PC-3 (cell line): ENCODE results near the gene PFKFB3. TPM values are rescaled to one million over a fixed set of nuclear protein-coding genes. Genes with fewer than 3 reads are reported as not detected.

ENCODE experiments used
- ATAC-seq: fragments of 200-7000 bp; cut with Tn5 transposase; 2 replicates; pipeline ENCODE4 v1.9.1; 2020; ENCODE audit warnings: mild to moderate bottlenecking, moderate library complexity
- BruUV-seq: library from RNA; stranded (reverse); fragments of 400-500 nt; replicated peaks from 2 replicates; lab custom pipeline; 2021; lab: Mats Ljungman, UMichigan
- CTCF ChIA-PET: fragments of 300-600 bp; sonication (Branson Sonifier 250); formaldehyde crosslinking; loops from one replicate; lab custom pipeline; 2022; ENCODE audit warnings: antibody characterized with exemption; lab: Charles Lee
- POLR2A ChIA-PET: fragments of 300-600 bp; sonication (Branson Sonifier 250); formaldehyde crosslinking; loops from one replicate; lab custom pipeline; 2022; ENCODE audit warnings: antibody characterized with exemption; ENCODE audit not compliant: unreplicated experiment; lab: Charles Lee
- DNase-seq: peaks from one replicate; pipeline ENCODE4 v3.0.0-alpha.2; 2015
- H2AFZ ChIP-seq: fragments of 300-600 bp; sonication (generic); 2 replicates; pipeline ENCODE4 v1.6.0; 2016; ENCODE audit warnings: antibody characterized with exemption, low read length
- H3F3A ChIP-seq: fragments of 300-600 bp; sonication (generic); one replicate; pipeline ENCODE4 v1.6.0; 2017; ENCODE audit warnings: antibody characterized with exemption, low read length, control low read depth, mild to moderate bottlenecking; ENCODE audit not compliant: unreplicated experiment
- H3K27ac ChIP-seq: fragments of 300-600 bp; sonication (generic); 2 replicates; pipeline ENCODE4 v1.5.1; 2016; ENCODE audit warnings: mild to moderate bottlenecking, low read length
- H3K27me3 ChIP-seq: fragments of 300-600 bp; sonication (generic); 2 replicates; pipeline ENCODE4 v1.6.1; 2016; ENCODE audit warnings: low read length, mixed read lengths
- H3K36me3 ChIP-seq: fragments of 300-600 bp; sonication (generic); 2 replicates; pipeline ENCODE4 v1.6.1; 2016; ENCODE audit warnings: low read depth, mixed run types, low read length, mixed read lengths
- H3K4me1 ChIP-seq: fragments of 300-600 bp; sonication (generic); 2 replicates; pipeline ENCODE4 v1.5.1; 2016; ENCODE audit warnings: low read length; ENCODE audit not compliant: insufficient read depth
- H3K4me2 ChIP-seq: fragments of 300-600 bp; sonication (generic); 2 replicates; pipeline ENCODE4 v1.6.0; 2016; ENCODE audit warnings: low read length
- H3K4me3 ChIP-seq: fragments of 300-600 bp; sonication (generic); 2 replicates; pipeline ENCODE4 v1.5.1; 2016; ENCODE audit warnings: mild to moderate bottlenecking, low read length, mixed read lengths
- H3K79me2 ChIP-seq: fragments of 300-600 bp; sonication (generic); 2 replicates; pipeline ENCODE4 v1.6.1; 2017; ENCODE audit warnings: low read length, mixed read lengths
- H3K9ac ChIP-seq: fragments of 300-600 bp; sonication (generic); 2 replicates; pipeline ENCODE4 v1.6.0; 2016; ENCODE audit warnings: mild to moderate bottlenecking, low read length
- H3K9me2 ChIP-seq: fragments of 300-600 bp; sonication (generic); replicated peaks from 2 replicates; pipeline ENCODE4 v1.6.1; 2016; ENCODE audit warnings: mixed run types, low read length, mixed read lengths
- H3K9me3 ChIP-seq: fragments of 300-600 bp; sonication (generic); 2 replicates; pipeline ENCODE4 v1.6.1; 2016; ENCODE audit warnings: low read length, mixed read lengths
- H4K20me1 ChIP-seq: fragments of 300-600 bp; sonication (generic); 2 replicates; pipeline ENCODE4 v1.6.1; 2016; ENCODE audit warnings: low read length, mixed read lengths
- CTCF ChIP-seq: fragments of 300-600 bp; sonication (generic); conservative IDR thresholded peaks from 2 replicates; pipeline ENCODE4 v1.5.1; 2017; ENCODE audit warnings: antibody characterized with exemption, low read depth, mild to moderate bottlenecking, low read length
- EZH2 ChIP-seq: fragments of 300-600 bp; sonication (generic); IDR thresholded peaks from one replicate; pipeline ENCODE4 v1.6.1; 2017; ENCODE audit warnings: antibody characterized with exemption, mild to moderate bottlenecking, low read length; ENCODE audit not compliant: unreplicated experiment
- EZH2phosphoT487 ChIP-seq: fragments of 300-600 bp; sonication (generic); IDR thresholded peaks from 2 replicates; pipeline ENCODE4 v1.6.1; 2018; ENCODE audit warnings: mild to moderate bottlenecking, antibody characterized with exemption, low read length, borderline replicate concordance
- intact Hi-C: fragments of 100-400 bp; cut with micrococcal nuclease; formaldehyde crosslinking; loops from 2 replicates; pipeline ENCODE4 v1.9.0; 2023
- total RNA-seq: library from RNA; depleted of rRNA; stranded (reverse); fragments of >200 nt; gene quantifications from 2 replicates; pipeline ENCODE4 v1.2.3, GENCODE V29; 2014

PFKFB3 gene
- total RNA-seq, 1 experiment from 2014 or later = 19.5 TPM

DNA sequence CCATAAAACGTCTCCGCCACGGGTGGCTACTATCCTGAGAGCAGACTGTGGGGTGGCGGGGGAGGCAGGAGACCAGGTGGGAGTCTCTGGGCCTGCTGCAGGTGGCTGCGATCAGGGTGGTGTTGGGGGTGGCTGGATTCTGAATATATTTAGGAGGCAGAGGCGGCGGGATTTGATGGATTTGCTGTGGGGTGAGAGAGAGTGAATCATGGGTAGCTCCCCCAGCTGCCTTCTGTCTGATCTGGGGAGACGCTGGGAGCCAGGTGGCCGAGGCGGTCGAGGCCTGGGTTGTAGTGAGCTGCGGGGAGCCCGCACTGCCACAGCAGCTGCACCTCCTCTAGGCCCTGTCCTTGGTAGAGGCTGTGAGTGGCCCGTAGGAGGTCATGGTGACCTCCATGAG lies 48.2 kb upstream of the PFKFB3 start:
- H3K9me2 ChIP-seq = no peaks in the 10 kb centered on the region
- intact Hi-C loops = no loop called here
- TF ChIP-seq EZH2 (no peak), EZH2phosphoT487 (no peak), CTCF (no peak)
- no peak overlapping the region for H2AFZ ChIP-seq
- ATAC-seq (no peak), DNase-seq (no peak)
- CTCF ChIA-PET = no interaction called here
- H4K20me1 ChIP-seq = no peaks in the 10 kb centered on the region
- no peak overlapping the region for H3K4me2 ChIP-seq
- no TSS peak for BruUV-seq
- H3F3A ChIP-seq = no peaks in the 10 kb centered on the region
- no peak overlapping the region for H3K4me3 ChIP-seq
- peaks cover 4% of the 10 kb centered on the region; the same call in 1 of the 2 replicates for H3K4me1 ChIP-seq
- no peak overlapping the region for H3K27ac ChIP-seq
- no peaks in the 10 kb centered on the region for H3K9me3 ChIP-seq
- H3K36me3 ChIP-seq = no peaks in the 10 kb centered on the region
- POLR2A ChIA-PET = no interaction called here
- no peak overlapping the region for H3K9ac ChIP-seq
- no peaks in the 10 kb centered on the region for H3K79me2 ChIP-seq
- no peaks in the 10 kb centered on the region for H3K27me3 ChIP-seq

DNA sequence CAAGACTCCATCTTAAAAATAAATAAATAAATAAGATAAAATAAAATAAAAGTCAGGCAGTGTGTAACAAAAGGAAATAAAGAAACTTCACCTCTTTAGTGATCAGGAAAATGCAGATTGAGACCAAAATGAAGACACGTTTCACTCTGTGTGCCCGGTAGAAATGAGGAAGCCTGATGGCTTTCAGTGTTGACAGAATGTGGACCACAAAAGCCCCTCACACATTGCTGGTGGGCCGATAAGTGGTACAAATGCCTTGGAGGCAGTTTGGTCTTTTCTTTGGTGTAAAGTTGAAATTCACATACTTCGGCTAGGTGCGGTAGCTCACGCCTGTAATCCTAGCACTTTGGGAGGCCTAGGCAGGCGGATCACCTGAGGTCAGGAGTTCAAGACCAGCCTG lies 44.5 kb upstream of the PFKFB3 start:
- ATAC-seq (no peak), DNase-seq (no peak)
- intact Hi-C loops = no loop called here
- Histone ChIP-seq H3K9me3 (no peaks in the 10 kb centered on the region), H3K4me3 (no peak overlapping the region), H3K4me1 (peaks cover 4% of the 10 kb centered on the region; the same call in 1 of the 2 replicates), H3K9ac (no peak overlapping the region), H3K4me2 (no peak overlapping the region), H3K79me2 (no peaks in the 10 kb centered on the region), H3F3A (no peaks in the 10 kb centered on the region), H4K20me1 (no peaks in the 10 kb centered on the region), H3K36me3 (no peaks in the 10 kb centered on the region), H3K27me3 (no peaks in the 10 kb centered on the region), H2AFZ (no peak overlapping the region), H3K27ac (peak overlapping the region; percentile 82; the same call in 1 of the 2 replicates), H3K9me2 (no peaks in the 10 kb centered on the region)
- TF ChIP-seq EZH2phosphoT487 = no peak
- TF ChIP-seq EZH2 = no peak
- TF ChIP-seq CTCF = no peak
- CTCF ChIA-PET = no interaction called here
- POLR2A ChIA-PET = no interaction called here
- no TSS peak for BruUV-seq

GRCh38 chr10:6161921-6162320 lies 40.8 kb upstream of the PFKFB3 start:
- Histone ChIP-seq H4K20me1 (no peaks in the 10 kb centered on the region), H3K4me3 (no peak overlapping the region), H3K4me2 (no peak overlapping the region), H3K79me2 (peaks cover 21% of the 10 kb centered on the region), H3K9ac (no peak overlapping the region), H3K4me1 (peaks cover 10% of the 10 kb centered on the region), H3K27me3 (no peaks in the 10 kb centered on the region), H3K9me3 (no peaks in the 10 kb centered on the region), H3K27ac (no peak overlapping the region), H3F3A (no peaks in the 10 kb centered on the region), H3K36me3 (no peaks in the 10 kb centered on the region), H3K9me2 (no peaks in the 10 kb centered on the region), H2AFZ (no peak overlapping the region)
- intact Hi-C loops = no loop called here
- ChIA-PET POLR2A (no interaction called here), CTCF (no interaction called here)
- no TSS peak for BruUV-seq
- DNase-seq (no peak), ATAC-seq (no peak)
- TF ChIP-seq EZH2phosphoT487 = no peak
- no peak for TF ChIP-seq CTCF
- TF ChIP-seq EZH2 = no peak
